Neural progenitor cell (in vitro differentiated cells): ENCODE results near the gene UBA1.

Experiments
- CTCF ChIP-seq: fragments of 200-600 bp; sonication (generic); IDR thresholded peaks from 2 replicates; pipeline ENCODE4 v1.5.1; 2017; ENCODE audit warnings: antibody characterized with exemption, mild to moderate bottlenecking
- EZH2 ChIP-seq: fragments of 200-600 bp; sonication (generic); IDR thresholded peaks from 2 replicates; pipeline ENCODE4 v1.6.1; 2017; ENCODE audit warnings: antibody characterized with exemption, mild to moderate bottlenecking, moderate library complexity

GRCh38 chrX:47226531-47227333, 33.1 kb downstream of the UBA1 start:
- no peak for TF ChIP-seq CTCF
- TF ChIP-seq EZH2: no peak
